ENCODE results near the gene AUP1.

DNA sequence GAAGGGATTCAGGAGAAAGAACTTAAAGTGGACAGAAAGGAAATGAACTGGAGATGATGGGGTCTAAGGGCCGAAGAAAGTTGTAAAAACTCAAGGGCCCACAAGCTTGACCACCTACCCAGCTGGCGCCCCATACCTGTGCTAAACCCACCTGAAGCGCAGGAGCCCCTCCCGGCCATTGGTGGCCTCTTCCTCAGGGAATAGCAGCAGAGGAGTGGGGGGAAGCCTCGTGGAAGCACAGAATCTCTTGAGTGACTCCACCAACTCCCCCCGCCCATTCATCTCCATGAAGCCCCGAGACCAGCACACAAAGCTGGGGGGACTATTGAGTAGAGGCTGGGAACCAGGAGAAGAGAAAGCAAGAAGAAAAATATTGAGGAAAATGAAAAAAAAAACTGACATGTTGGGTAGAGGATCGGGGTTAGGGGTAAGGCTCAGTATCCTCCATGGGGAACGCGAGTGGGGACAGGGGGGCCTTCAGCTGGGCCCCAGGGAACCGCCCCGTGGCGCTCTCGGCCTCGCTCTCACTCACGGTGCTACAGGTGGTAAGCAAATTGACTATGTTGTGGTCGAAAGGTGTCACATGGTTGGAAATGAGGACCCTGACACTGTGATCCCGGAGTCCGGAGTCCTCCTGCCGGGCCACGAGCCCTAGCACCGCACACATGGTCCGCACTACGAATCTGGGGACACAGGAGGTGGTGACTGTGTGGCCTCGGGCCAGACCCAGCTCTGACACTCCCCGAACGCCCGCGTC lies 728 bp downstream of the AUP1 start:
- TF ChIP-seq CTCF (IDR thresholded peaks at IDR 0.05), result no peak
- TF ChIP-seq EP300 (IDR thresholded peaks at IDR 0.05), result no peak
- TF ChIP-seq POLR2A (IDR thresholded peaks at IDR 0.05), result no peak
